DND-41 (cell line): ENCODE measurements around the gene KDM5C.

Source experiments
- EZH2 ChIP-seq: IDR thresholded peaks from 3 replicates; pipeline ENCODE4 v1.6.1; 2012; ENCODE audit warnings: borderline replicate concordance, low read depth, mild to moderate bottlenecking, moderate library complexity, low read length, inconsistent platforms; ENCODE audit not compliant: severe bottlenecking
- TF ChIP-seq, protein P1 (sequence below): IDR thresholded peaks from 2 replicates; pipeline ENCODE4 v1.5.1; 2012; ENCODE audit warnings: borderline replicate concordance, low read length, moderate library complexity, mild to moderate bottlenecking; ENCODE audit not compliant: poor library complexity, severe bottlenecking; ENCODE audit errors: extremely low read depth

GRCh38 chrX:53211391-53211978 is 13.5 kb downstream of the KDM5C start:
- TF ChIP-seq, protein P1, sequence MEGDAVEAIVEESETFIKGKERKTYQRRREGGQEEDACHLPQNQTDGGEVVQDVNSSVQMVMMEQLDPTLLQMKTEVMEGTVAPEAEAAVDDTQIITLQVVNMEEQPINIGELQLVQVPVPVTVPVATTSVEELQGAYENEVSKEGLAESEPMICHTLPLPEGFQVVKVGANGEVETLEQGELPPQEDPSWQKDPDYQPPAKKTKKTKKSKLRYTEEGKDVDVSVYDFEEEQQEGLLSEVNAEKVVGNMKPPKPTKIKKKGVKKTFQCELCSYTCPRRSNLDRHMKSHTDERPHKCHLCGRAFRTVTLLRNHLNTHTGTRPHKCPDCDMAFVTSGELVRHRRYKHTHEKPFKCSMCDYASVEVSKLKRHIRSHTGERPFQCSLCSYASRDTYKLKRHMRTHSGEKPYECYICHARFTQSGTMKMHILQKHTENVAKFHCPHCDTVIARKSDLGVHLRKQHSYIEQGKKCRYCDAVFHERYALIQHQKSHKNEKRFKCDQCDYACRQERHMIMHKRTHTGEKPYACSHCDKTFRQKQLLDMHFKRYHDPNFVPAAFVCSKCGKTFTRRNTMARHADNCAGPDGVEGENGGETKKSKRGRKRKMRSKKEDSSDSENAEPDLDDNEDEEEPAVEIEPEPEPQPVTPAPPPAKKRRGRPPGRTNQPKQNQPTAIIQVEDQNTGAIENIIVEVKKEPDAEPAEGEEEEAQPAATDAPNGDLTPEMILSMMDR, result no peak
- no peak for TF ChIP-seq EZH2
